Gastrocnemius medialis (tissue), 4 donors: ENCODE data around the gene CATSPER1. TPM values are rescaled to one million over a fixed set of nuclear protein-coding genes. Genes with fewer than 3 reads are reported as not detected.

Source experiments
- ATAC-seq, 2 donors: fragments of 150-250 bp; one replicate each; pipeline ENCODE4 v1.9.1; 2016
- DNase-seq, 2 donors: peaks; one replicate each; pipeline ENCODE4 v3.0.0-alpha.2; 2019
- H3K27ac ChIP-seq, 4 donors: fragments of 200-600 bp; sonication (generic); 1 replicate in 1 of 4; 2 replicates in 3 of 4; pipeline ENCODE4 v1.5.1; 2016 to 2018; ENCODE audit warnings: mild to moderate bottlenecking in 2 of 4, moderate library complexity in 1 of 4
- H3K27me3 ChIP-seq, 3 donors: fragments of 200-600 bp; sonication (generic) in 2 of 3; 1 replicate in 1 of 3; 2 replicates in 2 of 3; pipeline versions ENCODE4 v1.5.1 to v1.6.0; 2016 to 2019; ENCODE audit warnings: mild to moderate bottlenecking in 1 of 3, moderate library complexity in 1 of 3
- H3K36me3 ChIP-seq, 2 donors: fragments of 200-600 bp; sonication (generic) in 1 of 2; one replicate each; pipeline ENCODE4 v1.5.1; 2017 to 2018
- H3K4me1 ChIP-seq, 2 donors: fragments of 200-600 bp; sonication (generic) in 1 of 2; one replicate each; pipeline ENCODE4 v1.5.1; 2016 to 2017; ENCODE audit warnings: mild to moderate bottlenecking in 2 of 2
- H3K4me3 ChIP-seq, 4 donors: fragments of 200-600 bp; sonication (generic) in 3 of 4; 1 replicate in 1 of 4; 2 replicates in 3 of 4; pipeline ENCODE4 v1.5.1; 2016 to 2019; ENCODE audit warnings: mild to moderate bottlenecking in 2 of 4
- H3K9me3 ChIP-seq, 3 donors: fragments of 200-600 bp; sonication (generic) in 2 of 3; 1 replicate in 1 of 3; 2 replicates in 2 of 3; pipeline ENCODE4 v1.5.1; 2016 to 2019
- CTCF ChIP-seq, 5 experiments: fragments of 450-650 bp in 3 of 5; fragments of 200-600 bp in 2 of 5; sonication (generic) in 2 of 5; IDR thresholded peaks in 4 of 5; conservative IDR thresholded peaks in 1 of 5; 1 replicate in 4 of 5; 2 replicates in 1 of 5; pipeline ENCODE4 v1.5.1; 2016 to 2019; ENCODE audit warnings: antibody characterized with exemption in 5 of 5, mild to moderate bottlenecking in 3 of 5, moderate library complexity in 3 of 5
- POLR2A ChIP-seq, 2 donors: fragments of 450-650 bp; IDR thresholded peaks; one replicate each; pipeline ENCODE4 v1.6.1; 2017; ENCODE audit warnings: antibody characterized with exemption in 2 of 2, mild to moderate bottlenecking in 2 of 2, moderate library complexity in 2 of 2
- in situ Hi-C, 4 donors: fragments of 200-750 bp; cut with MboI; loops; one replicate each; pipeline versions ENCODE4 v1.15.0 to v1.8.0; 2017; ENCODE audit warnings: low sequenced_read_pairs in 4 of 4
- intact Hi-C: fragments of 100-400 bp; cut with DNase I; formaldehyde crosslinking; loops from one replicate; pipeline ENCODE4 v1.15.1; 2023; ENCODE audit warnings: low total_unique reads
- total RNA-seq, 4 donors: library from RNA; depleted of rRNA; stranded (reverse); fragments of >200 nt; gene quantifications; one replicate each; pipeline versions ENCODE4 v1.1.0 to v1.2.3, GENCODE V29; 2016

Gene CATSPER1
- total RNA-seq, 4 donors from 2014 or later, result not detected

GRCh38 chr11:65981101-65981740 is 45.1 kb downstream of the CATSPER1 start:
- Histone ChIP-seq H3K27me3 (no peaks in the 10 kb centered on the region), H3K4me1 (no peaks in the 10 kb centered on the region), H3K36me3 (peaks cover 0 to 38% of the 10 kb centered on the region in 2 donors), H3K27ac (no peak overlapping the region), H3K9me3 (no peaks in the 10 kb centered on the region), H3K4me3 (no peak overlapping the region)
- TF ChIP-seq CTCF (IDR thresholded peaks at IDR 0.05 in 4 of 5, conservative IDR thresholded peaks at IDR 0.05 in 1 of 5) (no peak), POLR2A (IDR thresholded peaks at IDR 0.05) (no peak)
- DNase-seq (peak in 1 of 2 donors; percentile 38), ATAC-seq (peak in 1 of 2 donors; percentile 14)
- in situ Hi-C loops, result loop anchor here in 2 of 4 donors (10.0 to 25.0 kb wide), 2 partner anchors 96 to 269 kb away; partner anchors contain the start of genes FIBP (in 2 of the 2), KAT5 (in 2 of the 2) and RNASEH2C (in 2 of the 2)
- intact Hi-C loops, result loop anchor here (10.0 kb wide), 1 partner anchor 196 kb away; the partner anchor contains the start of genes AP5B1 and OVOL1

GRCh38 chr11:65979261-65979759 is 47.0 kb downstream of the CATSPER1 start:
- Histone ChIP-seq H3K4me1 (no peaks in the 10 kb centered on the region), H3K36me3 (peaks cover 0 to 46% of the 10 kb centered on the region in 2 donors), H3K27ac (peak overlapping the region in 2 of 4 donors; percentile 9 to 26), H3K9me3 (no peaks in the 10 kb centered on the region), H3K27me3 (no peaks in the 10 kb centered on the region), H3K4me3 (no peak overlapping the region)
- peak in 1 of 2 donors; percentile 68 for ATAC-seq
- in situ Hi-C loops (loop anchor here in 2 of 4 donors (25.0 kb wide), 1 partner anchor 267 kb away; the partner anchor contains the start of genes KAT5 (in 2 of the 2) and RNASEH2C (in 2 of the 2)), intact Hi-C loops (no loop called here)
- no peak for TF ChIP-seq POLR2A (IDR thresholded peaks at IDR 0.05)
- TF ChIP-seq CTCF (IDR thresholded peaks at IDR 0.05 in 4 of 5, conservative IDR thresholded peaks at IDR 0.05 in 1 of 5), result no peak
- peak in 1 of 2 donors; percentile 17 for DNase-seq

GRCh38 chr11:65978391-65979238 is 47.7 kb downstream of the CATSPER1 start:
- Histone ChIP-seq H3K27ac (peak overlapping the region in 1 of 4 donors; percentile 26), H3K9me3 (no peaks in the 10 kb centered on the region), H3K36me3 (peaks cover 0 to 49% of the 10 kb centered on the region in 2 donors), H3K4me1 (no peaks in the 10 kb centered on the region), H3K27me3 (no peaks in the 10 kb centered on the region), H3K4me3 (no peak overlapping the region)
- DNase-seq (no peak), ATAC-seq (no peak)
- intact Hi-C loops, result no loop called here
- in situ Hi-C loops, result loop anchor here in 2 of 4 donors (25.0 kb wide), 1 partner anchor 266 kb away; the partner anchor contains the start of genes KAT5 (in 2 of the 2) and RNASEH2C (in 2 of the 2)
- TF ChIP-seq POLR2A (IDR thresholded peaks at IDR 0.05), result no peak
- TF ChIP-seq CTCF (IDR thresholded peaks at IDR 0.05 in 4 of 5, conservative IDR thresholded peaks at IDR 0.05 in 1 of 5), result no peak

GRCh38 chr11:65977621-65978390 is 48.5 kb downstream of the CATSPER1 start:
- in situ Hi-C loops, result loop anchor here in 2 of 4 donors (25.0 kb wide), 1 partner anchor 266 kb away; the partner anchor contains the start of genes KAT5 (in 2 of the 2) and RNASEH2C (in 2 of the 2)
- TF ChIP-seq CTCF (IDR thresholded peaks at IDR 0.05 in 4 of 5, conservative IDR thresholded peaks at IDR 0.05 in 1 of 5) (no peak), POLR2A (IDR thresholded peaks at IDR 0.05) (no peak)
- DNase-seq (no peak), ATAC-seq (no peak)
- Histone ChIP-seq H3K4me1 (no peaks in the 10 kb centered on the region), H3K9me3 (no peaks in the 10 kb centered on the region), H3K4me3 (no peak overlapping the region), H3K27me3 (no peaks in the 10 kb centered on the region), H3K36me3 (peaks cover 0 to 57% of the 10 kb centered on the region in 2 donors), H3K27ac (no peak overlapping the region)
- intact Hi-C loops, result no loop called here
